NK-92 (cell line): ENCODE results near the gene RIC8A.

Experiments
- DNase-seq: peaks from one replicate; lab custom pipeline; 2025; ENCODE audit not compliant: unreplicated experiment; lab: John Stamatoyannopoulos, UW

Gene RIC8A

GRCh38 chr11:203945-204586 lies 3.4 kb upstream of the RIC8A start:
- no peak for DNase-seq

- no peak for DNase-seq
These were observed 2.9 kb upstream of the RIC8A start for GRCh38 chr11:204587-205109.

- no peak for DNase-seq
These were observed 2.1 kb upstream of the RIC8A start for GRCh38 chr11:205221-206001.

- DNase-seq = no peak
These were observed 1.5 kb upstream of the RIC8A start for GRCh38 chr11:206002-206384.

DNA sequence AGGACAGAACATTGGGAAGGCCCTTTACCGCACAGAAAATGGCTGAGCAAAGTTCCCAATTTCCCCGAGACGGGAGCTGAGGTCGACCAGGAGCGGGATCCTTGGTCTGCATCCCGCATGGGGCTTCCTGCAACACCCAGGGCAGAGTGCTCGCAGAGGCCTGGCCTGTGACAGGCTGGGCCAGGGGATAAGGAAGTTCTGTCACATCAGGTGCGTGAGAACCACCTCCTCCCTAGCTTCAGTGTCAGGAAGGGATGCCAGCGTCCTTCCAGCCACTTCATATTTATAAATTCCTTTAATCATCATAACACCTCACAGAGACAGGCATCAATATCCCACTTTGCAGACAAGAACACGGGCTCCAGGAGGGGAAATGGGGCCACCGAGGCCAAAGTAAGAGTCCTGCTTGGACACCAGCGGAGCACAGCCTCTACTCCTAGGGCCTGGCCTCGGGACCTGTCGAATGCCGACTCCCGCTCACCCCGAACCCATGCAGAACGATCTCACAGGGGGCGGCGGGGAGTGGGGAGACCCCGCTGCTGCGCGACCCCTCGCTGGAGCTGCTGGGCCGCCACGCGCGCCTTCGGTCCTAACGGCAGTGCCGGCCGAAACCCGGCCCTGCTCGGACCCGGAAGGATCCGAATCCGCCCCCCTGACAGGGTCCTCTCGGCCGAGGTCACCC lies 841 bp upstream of the RIC8A start:
- no peak for DNase-seq

GRCh38 chr11:207863-208180 lies 314 bp downstream of the RIC8A start:
- DNase-seq = no peak

GRCh38 chr11:208181-208916 lies 841 bp downstream of the RIC8A start:
- peak; percentile 21 for DNase-seq

DNA sequence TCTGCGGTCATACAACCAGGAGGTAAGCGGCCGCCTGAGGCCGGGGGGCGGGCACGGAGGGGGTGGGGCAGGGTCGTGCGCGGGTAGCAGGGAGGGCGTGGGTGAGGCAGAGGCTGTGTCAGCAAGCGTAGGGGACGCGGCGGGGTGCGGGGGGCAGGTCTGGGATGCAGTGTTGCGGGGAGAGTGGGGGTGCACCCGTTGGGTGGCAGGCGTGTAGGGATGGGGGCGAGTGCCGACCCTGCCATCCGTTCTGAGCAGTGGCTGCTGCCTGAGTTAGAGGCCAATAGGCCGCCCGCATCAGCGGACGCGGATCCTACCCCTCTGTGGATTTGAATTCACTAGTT lies 1.4 kb downstream of the RIC8A start:
- no peak for DNase-seq

DNA sequence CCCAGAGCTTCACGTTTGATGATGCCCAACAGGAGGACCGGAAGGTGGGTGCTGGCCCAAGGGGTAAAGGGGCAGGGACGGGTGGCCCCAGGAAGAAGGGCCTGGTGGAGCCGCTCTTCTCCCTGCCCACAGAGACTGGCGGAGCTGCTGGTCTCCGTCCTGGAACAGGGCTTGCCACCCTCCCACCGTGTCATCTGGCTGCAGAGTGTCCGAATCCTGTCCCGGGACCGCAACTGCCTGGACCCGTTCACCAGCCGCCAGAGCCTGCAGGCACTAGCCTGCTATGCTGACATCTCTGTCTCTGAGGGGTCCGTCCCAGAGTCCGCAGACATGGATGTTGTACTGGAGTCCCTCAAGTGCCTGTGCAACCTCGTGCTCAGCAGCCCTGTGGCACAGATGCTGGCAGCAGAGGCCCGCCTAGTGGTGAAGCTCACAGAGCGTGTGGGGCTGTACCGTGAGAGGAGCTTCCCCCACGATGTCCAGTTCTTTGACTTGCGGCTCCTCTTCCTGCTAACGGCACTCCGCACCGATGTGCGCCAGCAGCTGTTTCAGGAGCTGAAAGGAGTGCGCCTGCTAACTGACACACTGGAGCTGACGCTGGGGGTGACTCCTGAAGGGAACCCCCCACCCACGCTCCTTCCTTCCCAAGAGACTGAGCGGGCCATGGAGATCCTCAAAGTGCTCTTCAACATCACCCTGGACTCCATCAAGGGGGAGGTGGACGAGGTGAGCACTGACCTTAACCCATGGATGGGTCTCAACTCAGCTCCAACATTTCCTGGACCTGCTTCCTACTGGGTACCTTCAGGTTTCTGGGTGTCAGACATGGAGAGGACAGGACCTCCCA lies 2.0 kb downstream of the RIC8A start:
- no peak for DNase-seq

DNA sequence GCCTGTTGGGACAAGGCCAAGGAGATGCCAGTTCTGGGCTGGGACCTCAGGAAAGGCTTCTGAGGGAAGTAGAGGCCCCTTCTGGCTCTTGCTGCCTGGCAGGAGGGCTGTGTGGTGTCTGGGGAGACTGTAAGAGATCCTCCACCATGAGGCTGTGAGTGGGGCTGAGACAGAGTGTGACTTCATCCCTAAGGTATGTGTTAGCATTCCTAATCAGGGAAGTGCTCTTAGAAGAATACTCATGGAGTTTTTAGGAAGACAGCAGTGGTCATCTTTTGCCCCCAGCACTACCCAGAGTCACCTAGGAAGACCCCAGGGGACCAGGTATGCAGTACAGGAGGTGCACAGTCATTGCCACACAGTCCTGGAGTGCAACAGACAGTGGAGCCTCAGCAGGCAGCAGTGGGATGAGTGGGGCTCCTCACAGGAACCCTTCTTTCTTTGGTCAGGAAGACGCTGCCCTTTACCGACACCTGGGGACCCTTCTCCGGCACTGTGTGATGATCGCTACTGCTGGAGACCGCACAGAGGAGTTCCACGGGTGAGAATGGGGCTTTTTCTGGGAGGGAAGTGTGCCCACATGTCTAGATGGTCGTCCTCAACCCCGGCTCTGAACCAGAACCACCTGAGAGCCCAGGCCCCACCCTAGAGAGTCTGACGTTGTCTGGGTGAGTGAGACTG lies 2.8 kb downstream of the RIC8A start:
- no peak for DNase-seq

- DNase-seq = no peak
These were observed 3.3 kb downstream of the RIC8A start for GRCh38 chr11:210803-211180.

DNA sequence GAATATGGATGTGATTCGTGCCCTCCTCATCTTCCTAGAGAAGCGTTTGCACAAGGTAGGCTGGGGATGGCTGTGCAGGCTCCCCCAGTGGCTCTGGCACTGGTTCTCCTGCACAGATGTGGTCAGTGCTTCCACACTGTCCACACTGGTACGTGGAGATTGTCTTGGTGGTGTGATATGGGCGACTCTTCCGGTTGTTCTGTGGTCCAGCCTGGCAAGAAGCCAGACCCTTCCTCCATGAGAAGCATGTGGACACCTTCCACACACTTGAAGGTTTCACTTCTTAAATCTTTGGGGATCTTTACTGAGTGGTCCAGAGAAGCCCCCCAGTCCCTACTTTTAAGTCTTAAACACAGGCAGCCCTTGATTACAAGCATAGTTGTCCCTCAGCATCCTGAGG lies 3.8 kb downstream of the RIC8A start:
- DNase-seq = no peak

GRCh38 chr11:211741-212140 lies 4.2 kb downstream of the RIC8A start:
- DNase-seq = no peak

GRCh38 chr11:212150-213100 lies 4.9 kb downstream of the RIC8A start:
- no peak for DNase-seq

GRCh38 chr11:213111-213510 lies 5.6 kb downstream of the RIC8A start:
- no peak for DNase-seq

- DNase-seq = no peak
These were observed 6.6 kb downstream of the RIC8A start for GRCh38 chr11:214083-214482.

GRCh38 chr11:215581-216037 lies 8.1 kb downstream of the RIC8A start:
- no peak for DNase-seq

GRCh38 chr11:216081-216974 lies 8.8 kb downstream of the RIC8A start:
- DNase-seq = no peak
